HG03066 (cell line): ENCODE results near the gene LDLRAP1.
A peak's percentile ranks its signal among the peaks of the same experiment; 100 is the strongest.

Experiments used
- ATAC-seq: cut with Tn5 transposase; IDR thresholded peaks from one replicate; pipeline ENCODE4 v1.9.1; 2021; ENCODE audit warnings: low read depth; ENCODE audit not compliant: unreplicated experiment

LDLRAP1 gene

GRCh38 chr1:25560788-25561187 is 17.4 kb downstream of the LDLRAP1 start:
- ATAC-seq = no peak

- no peak for ATAC-seq
Observed at GRCh38 chr1:25561421-25562100, 18.2 kb downstream of the LDLRAP1 start.

DNA sequence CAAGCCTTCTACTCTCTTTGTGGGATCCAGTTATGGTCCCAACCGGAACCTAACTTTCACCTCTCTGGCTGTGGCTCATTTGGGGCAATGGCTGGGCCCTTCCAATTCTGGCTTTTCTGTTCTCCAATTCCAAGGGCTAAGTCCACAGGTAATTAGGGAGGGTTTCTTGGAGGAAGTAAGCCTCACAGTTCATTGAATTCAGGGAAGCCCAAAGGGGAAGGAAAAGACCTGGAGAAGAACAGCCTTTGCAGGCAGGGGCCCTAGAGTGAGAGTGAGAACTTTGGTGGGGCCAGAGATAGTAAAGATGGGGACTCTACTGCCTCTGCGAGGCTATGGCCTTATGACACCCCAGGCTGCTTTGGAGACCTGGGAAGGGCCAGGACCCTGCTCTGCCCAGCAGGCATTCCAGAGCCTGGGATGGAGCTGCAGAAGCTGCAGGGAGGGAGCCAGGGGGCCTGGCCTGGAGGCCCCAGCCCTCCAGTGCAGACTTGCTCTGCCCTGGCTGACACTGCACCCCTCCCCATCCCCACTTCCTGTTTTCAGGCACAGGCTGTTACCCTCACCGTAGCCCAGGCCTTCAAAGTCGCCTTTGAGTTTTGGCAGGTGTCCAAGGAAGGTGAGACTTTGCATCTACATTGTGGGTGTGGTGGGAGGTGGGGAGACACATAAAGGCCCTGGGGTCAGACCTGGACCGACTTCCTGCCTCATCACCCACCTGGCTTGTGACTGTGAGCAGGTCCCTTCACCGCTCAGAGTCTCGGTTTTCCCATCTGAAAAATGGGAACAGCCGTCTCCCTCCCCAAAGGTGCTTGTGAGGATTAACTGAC is 18.9 kb downstream of the LDLRAP1 start:
- peak; percentile 89 for ATAC-seq

DNA sequence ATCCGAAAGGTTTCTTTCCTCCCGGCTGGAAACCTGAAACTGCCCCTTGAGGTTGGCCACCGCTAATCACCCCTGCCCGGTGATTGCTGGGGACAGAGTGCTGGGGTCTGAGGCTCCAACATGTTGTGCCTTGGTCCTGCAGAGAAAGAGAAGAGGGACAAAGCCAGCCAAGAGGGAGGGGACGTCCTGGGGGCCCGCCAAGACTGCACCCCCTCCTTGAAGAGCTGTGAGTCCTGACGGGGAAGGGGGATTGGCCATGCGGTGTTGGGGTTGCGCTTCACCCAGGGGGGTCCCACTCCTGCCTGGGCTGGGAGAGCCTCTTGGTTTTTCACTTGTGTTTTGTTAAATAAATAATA is 19.5 kb downstream of the LDLRAP1 start:
- ATAC-seq = no peak

DNA sequence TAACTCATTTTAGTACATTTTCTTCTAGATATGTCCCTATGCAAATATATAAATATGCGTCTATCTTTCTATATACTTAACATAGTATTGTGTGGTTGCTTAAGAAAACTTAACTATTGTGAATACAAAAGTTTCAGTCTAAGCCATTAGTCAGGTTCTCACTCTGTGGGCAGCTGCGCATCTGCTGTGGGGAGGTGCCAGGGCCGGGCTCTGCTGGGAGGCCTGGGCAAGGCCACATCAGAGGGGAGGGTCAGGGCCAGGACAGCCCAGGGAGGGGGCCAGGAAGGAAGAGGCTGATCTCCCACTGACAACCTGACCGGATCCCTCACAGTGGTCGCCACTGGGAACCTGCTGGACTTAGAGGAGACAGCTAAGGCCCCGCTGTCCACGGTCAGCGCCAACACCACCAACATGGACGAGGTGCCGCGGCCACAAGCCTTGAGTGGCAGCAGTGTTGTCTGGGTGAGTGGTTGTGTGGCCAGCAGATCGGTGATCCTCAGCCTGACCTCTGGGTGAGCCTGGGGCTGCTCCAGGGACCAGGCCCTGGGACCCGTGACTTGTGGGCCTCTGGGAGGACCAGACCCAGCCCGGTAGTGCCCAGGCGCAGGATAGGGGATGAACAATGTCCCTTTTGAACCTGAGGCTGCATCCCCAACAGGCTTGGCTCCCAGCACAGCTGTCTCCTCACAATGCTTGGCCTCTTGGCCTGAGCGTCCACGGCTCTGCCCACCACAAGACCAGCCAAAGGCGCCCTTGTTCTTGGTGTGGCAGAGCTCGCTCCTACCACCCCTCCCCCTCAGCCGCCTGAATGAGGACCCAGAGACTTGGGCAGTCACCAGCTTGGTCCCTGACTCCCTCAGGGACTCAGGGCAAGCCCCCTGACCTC is 20.2 kb downstream of the LDLRAP1 start:
- no peak for ATAC-seq

- ATAC-seq = no peak
Observed at GRCh38 chr1:25564777-25565574, 21.6 kb downstream of the LDLRAP1 start.

DNA sequence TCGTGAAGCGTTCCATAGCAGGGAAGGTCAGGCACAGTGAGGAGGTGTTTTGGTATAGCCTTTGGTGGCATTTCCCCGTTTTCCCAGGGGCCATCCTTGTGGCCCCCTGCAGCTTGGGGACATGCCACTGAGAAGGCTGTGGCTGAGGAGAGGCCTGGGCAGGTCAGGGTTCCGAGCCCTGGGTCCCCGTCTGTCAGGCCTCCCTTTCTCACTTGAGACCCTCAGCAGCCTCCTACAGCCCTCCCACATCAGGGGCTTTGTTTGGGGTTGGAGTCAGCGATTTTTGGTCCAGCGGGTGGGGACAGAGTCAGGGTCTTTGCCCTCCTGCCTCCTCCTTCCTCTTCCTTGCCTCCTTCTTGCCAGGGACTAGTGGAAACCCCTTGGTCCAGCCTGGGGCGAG is 22.2 kb downstream of the LDLRAP1 start:
- ATAC-seq = no peak

DNA sequence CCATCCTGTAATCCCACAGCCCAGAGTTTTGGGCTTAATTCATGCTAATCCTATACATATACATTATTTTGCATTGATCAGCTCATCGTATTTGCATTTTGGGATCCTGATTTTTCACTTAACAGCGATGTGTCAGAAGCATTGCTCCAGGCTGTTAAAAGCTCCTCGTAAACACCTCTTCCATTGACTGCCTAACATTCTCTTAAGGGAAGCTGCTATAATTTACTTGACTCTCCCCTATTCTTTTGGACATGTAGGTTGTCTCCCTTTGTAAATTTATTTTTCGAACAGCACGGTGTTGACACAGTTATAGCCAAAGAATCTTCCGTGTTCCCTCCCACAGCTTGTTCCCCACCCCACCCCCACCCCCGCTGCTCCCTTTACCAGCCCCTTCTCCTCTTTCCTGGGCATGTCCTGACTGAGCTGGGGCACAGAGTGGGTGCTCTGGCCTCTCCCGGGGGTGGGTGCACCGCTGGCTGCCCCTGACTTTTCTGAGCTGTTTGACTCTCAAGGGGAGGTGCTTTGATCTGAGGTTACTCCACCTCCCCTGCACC is 22.8 kb downstream of the LDLRAP1 start:
- no peak for ATAC-seq

GRCh38 chr1:25566730-25567341 is 23.4 kb downstream of the LDLRAP1 start:
- ATAC-seq = no peak

GRCh38 chr1:25567710-25568089 is 24.3 kb downstream of the LDLRAP1 start:
- no peak for ATAC-seq

DNA sequence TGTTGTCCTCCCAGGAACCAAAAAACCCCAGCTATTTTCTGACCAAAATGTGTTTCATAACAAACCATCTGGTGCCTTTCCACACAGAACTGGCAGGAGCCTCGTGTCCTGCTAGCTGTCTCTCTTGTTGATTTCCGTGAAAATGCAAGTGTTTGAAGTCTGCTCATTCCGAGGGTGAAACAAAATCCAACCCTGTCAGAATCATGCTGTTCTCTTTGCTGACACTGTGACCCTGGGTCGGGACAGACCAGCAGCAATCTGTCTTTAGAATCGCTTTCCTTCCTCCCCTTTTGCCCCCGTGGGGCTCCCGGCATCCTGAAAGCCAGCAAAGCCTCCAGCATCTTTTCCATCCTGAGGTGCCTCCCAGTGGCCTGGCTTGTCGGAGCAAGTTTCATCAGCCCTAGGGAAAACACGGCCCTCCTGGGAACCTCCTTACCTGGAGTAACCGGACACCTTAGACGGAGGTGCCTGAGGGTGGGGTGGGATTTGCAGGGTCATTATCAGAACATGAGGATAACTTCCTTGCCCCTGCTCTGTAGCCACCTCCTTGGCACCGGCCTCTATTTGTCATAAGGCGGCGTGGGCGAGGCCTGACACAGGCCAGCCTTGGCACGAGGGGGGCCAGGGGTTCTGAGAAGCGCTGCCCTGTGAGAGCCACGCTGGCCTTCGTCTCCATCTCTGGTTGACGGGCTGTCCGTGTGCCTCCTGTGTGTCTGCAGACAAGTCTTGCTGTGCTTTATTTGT is 24.9 kb downstream of the LDLRAP1 start:
- no peak for ATAC-seq

DNA sequence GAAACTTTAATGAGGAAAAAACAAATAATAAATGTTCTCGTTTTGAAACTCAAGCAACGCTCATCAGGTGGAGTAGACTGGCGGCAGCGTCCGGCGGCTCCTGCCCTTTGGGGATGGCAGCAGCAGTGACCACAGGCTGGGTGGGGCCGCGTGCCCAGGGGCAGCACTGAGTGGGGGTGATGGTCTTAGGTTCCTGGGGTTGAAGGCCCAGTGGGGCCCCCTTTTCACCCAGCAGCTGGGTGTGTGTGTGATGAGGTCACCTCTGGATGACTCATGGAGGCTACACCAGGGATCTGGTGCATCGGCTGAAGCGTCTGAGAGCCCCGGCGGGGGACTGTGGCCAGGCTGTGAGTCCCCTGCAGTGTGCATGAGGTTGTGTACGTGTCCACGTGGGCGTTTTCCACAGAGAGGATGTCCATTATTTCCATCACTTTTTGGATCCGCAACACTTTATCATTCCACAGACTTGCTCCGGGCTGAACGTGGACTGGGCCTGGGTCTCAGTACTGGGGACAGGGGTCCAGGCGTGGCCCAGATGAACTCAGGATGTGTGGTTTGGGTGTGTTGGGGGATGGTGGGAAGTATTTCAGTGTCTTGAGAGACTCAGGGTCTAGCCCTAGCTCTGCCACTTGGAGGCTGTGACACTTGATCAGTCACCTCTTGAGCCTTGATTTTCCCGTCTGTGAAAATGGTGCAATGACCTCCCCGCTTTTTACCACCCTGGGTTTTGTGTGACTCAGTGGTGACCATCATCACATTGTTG is 25.6 kb downstream of the LDLRAP1 start:
- no peak for ATAC-seq

GRCh38 chr1:25569597-25570396 is 26.4 kb downstream of the LDLRAP1 start:
- no peak for ATAC-seq

DNA sequence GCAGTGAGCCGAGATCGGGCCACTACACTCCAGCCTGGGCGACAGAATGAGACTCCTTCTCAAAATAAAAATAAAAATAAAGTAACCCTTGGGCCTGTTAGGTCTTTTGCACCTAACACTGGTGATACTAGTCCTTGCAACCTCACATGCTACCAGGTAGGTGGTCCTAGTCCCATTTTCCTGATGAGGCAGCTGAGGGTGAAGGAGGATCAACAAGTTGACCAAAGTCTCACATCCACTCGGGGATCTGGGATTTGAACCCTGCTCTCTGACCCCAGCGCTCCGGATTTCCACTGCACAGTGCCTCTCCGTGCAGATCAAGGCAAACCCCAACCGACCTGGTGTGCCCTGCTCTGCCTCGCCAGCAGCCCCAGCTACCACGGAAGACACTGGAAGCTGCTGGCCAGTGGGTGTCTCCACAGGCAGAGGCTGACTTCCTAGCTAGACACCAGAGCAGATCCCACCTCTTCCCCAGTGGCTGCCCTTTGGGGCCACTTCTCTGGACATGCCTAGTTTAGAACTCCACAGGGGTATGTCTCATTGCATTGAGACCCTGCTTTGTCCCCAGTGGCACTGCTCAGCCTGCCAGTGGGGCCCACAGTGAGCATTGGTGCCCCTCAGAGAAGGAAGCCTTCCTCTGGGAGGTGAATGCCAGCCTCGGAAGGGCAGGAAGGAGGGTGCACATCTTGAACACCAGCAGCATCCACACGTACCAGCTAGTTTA is 27.6 kb downstream of the LDLRAP1 start:
- ATAC-seq = no peak

GRCh38 chr1:25571522-25571970 is 28.1 kb downstream of the LDLRAP1 start:
- ATAC-seq = no peak

DNA sequence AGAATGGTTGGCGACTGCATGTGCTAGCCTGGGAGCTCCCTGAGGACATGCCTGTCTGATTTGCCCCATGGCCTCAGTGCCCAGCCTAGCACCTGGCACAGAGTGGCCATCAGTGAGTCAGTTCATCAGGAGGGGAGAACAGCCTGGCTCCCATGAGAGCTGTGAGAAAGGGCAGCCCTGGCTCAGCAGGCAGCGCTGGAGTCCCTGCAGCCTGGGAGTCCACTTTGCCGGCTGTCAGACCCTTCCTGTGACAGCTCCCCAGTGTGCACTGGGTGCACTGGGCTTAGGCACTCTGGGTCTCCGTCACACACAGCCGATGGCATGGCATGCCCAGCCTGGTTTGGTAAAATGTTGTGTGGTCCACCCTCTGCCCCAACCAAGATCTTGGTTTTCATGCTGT is 28.7 kb downstream of the LDLRAP1 start:
- ATAC-seq = no peak
